Fibroblast of upper back skin (primary cell): Measurements from ENCODE around the gene CCSER1.
A peak's percentile ranks its signal among the peaks of the same experiment; 100 is the strongest.
"Not testable (repeated sequence)": the region's sequence is repeated elsewhere in the genome, so short reads cannot be mapped to it uniquely, and the experiment has no call there.

Experiments
- DNase-seq: peaks from one replicate; pipeline ENCODE4 v3.0.0-alpha.2; 2013

CCSER1 gene

GRCh38 chr4:90582087-90582486, 454.9 kb downstream of the CCSER1 start:
- DNase-seq: no peak

GRCh38 chr4:90584051-90584450, 456.9 kb downstream of the CCSER1 start:
- DNase-seq: no peak

DNA sequence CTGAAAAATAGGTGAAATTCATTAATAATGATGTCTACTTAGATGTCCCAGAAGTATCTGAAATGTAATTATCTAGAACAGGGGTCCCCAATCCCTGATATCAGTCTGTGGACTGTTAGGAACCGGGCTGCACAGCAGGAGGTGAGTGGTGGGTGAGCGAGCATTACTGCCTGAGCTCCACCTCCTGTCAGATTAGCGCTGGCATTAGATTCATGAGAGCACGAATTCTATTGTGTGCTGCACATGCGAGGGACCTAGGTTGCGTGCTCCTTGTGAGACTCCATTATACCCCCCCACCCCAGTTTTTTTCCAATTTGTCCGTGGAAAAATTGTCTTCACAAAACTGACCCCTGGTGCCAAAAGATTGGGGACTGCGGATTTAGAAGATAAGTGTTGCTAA, 458.8 kb downstream of the CCSER1 start:
- DNase-seq: no peak

DNA sequence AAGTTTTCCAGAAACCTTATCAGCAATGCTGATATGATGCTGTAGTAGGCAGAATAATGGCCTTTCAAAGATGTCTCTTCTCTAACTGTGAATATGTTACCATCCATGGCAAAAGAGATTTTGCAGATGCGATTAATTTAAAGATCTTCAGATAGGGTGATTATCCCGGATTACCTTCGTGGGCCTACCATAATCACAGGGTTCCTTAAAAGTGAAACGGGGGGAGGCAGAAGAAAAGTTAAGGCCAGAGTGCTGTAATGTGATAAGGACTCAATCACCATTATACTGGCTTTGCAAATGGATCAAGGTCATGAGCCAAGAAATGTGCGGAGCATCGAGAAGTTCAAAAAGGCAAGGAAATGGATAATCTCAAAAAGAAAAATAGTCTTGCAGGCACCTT, 459.6 kb downstream of the CCSER1 start:
- DNase-seq: no peak

DNA sequence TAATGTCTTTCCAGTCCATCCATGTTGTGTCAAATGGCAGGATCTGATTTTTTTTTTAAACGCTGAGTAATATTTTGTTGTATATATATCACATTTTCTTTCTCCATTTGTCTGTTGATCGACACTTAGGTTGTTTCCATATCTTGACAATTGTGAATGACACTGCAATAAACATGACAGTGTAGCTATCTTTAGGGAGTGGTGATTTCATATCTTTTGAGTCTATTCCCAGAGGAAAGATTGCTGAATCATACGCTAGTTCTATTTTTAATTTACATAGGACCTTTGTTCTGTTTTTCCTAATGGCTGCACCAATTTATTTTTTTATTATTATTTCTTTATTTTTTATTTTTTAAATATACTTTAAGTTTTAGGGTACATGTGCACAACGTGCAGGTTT, 470.7 kb downstream of the CCSER1 start:
- DNase-seq: no peak

DNA sequence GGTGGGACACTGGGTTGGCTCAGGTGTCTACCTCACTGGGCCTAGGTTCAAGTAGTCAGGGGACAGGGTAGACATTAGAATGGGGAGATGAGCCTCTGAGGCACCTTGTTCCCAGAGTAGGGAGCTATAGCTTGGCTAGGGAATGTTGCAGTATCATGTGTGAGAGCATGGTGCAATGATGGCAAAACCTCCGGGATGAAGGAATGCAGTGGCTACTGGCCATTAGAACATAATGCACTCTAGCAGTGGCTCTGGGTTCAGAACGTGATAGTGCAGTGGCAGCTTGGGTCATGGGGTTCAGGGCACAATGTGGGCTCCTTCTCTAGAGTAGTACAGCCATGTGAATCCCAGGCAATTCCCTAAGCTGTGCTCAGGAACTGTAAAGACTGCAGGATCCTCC, 471.5 kb downstream of the CCSER1 start:
- DNase-seq: no peak

- DNase-seq: no peak
Measured at GRCh38 chr4:90602726-90603125, 475.5 kb downstream of the CCSER1 start.

DNA sequence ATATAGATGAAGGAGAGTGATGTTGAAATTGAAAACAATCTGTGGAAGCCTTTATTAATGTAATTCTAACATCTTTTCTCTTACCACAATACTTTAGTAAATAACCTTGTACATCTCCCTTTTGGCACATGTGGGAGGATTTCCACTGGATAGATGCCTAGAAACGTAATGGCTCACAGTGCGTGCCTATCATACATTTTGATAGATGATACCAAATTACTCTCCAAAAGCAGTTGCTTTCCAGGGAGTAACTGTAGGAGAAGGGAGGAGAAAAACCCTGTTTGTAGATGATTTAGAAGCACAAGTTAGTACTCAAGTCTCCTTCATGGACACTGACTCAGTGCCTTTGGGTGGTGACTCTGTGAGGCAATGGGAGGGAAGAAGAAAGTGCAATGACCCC, 476.3 kb downstream of the CCSER1 start:
- DNase-seq: no peak

GRCh38 chr4:90606781-90607180, 479.6 kb downstream of the CCSER1 start:
- no peak for DNase-seq

DNA sequence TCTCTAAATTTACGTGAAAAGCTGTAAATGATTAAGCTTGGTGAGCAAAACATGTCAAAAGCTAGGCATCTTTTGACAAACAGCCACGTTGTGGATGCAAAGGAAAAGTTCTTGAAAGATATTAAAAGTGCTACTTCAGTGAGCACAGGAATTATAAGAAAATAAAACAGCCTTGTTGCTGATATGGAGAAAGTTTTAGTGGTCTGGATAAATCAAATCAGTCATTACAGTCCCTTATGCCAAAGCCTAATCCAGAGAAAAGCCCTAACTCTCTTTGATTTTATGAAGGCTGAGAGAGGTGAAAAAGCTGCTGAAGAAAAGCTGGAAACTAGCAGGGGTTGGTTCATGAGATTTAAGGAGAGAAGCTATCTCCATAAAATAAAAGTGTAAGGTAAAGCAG, 487.2 kb downstream of the CCSER1 start:
- DNase-seq: no peak

- no peak for DNase-seq
Measured at GRCh38 chr4:90621080-90621479, 493.9 kb downstream of the CCSER1 start.

- DNase-seq: no peak
Measured at GRCh38 chr4:90624781-90625180, 497.6 kb downstream of the CCSER1 start.

- no peak for DNase-seq
Measured at GRCh38 chr4:90641861-90642599, 514.8 kb downstream of the CCSER1 start.

DNA sequence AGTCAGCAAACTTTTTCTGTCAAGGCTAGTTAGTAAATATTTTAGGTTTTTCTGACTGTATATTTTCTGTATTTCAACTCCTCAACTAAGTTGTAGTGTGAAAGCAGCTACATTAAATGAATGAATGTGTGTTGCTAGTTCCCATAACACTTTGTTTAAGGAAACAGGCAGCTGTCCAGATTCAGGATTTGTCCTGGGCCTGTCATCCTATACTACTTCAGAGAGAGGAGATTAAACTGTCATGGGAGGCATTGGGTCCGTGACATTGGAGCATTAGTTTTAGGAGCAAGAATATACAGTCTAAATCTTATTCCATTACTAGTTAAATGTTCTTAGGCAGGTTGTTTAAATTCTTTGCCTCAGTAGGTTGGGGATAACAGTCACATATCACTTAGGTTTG, 516.0 kb downstream of the CCSER1 start:
- no peak for DNase-seq

DNA sequence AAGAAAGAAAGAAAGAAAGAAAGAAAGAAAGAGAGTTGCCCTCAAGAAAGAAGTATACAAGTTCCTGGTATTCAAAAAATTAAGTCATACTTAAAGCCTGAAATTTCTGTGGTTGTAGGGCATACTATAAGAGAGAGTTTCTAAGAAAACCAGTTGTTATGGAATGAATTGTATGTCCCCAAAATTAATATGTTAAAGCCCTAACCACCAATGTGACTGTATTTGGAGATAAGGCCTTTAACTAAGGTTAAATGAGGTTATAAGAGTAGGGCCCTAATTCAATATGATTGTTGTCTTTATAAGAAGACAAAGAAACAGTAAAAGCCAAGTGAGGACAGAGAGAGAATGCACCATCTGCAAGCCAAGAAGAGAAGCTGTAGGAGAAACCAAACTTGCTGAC, 521.1 kb downstream of the CCSER1 start:
- DNase-seq: no peak

- no peak for DNase-seq
Measured at GRCh38 chr4:90648791-90649190, 521.6 kb downstream of the CCSER1 start.

DNA sequence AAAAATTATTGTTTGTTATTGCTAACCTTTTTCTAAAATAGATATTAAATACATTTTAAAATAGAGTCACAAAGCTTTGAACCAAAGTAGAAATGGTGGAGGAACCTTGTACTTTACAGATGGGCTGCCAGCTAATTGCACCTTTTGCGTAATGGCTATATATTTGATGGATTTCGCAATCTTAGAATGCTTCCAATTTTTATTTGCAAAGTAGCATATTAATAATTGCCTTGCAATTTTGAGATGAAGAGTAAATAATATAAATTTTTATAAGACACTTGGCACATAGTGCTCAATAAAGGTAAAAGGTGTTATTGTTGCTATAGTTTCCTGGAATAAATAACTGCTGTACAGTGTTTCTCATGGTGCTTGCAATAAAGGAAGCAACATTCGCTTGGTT, 533.5 kb downstream of the CCSER1 start:
- no peak for DNase-seq

DNA sequence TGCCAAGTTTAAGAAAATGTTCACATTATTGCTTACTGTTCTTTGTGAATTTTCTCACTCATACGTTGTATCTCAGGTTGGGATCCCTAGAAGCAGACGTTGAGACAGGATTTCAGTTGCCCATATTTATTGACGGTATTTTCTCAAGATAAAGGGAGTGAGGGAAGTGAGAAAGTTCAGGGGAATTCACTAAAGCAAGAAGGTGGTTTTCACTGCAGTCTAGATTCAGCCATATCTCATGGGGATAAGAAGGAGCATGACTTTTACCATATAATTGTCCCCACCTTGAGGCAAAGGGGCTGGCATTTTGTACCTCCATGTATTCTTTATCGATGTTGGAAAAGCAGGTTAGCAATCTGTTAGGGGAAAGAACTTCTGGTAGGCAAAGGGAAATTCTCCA, 543.0 kb downstream of the CCSER1 start:
- DNase-seq: no peak

- no peak for DNase-seq
Measured at GRCh38 chr4:90689739-90690138, 562.5 kb downstream of the CCSER1 start.

DNA sequence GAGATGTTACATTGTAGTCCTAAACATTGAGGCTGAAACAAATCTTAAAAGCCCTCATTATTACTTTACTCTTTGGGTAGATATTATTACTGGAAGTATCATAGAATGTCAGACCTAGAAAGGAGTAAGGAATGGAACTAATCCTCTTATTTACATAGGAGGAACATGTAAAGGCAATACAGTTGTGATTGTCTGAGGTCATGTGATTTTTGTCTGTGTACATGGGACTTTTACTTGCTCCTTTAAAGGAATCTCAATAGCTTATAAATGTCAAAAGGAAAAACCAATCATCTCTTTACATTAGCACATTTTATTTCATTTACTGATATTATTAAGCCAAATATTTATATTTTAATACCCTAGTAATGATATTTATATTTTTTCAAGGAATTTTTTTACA, 568.2 kb downstream of the CCSER1 start:
- no peak for DNase-seq

- not testable (repeated sequence) for DNase-seq
Measured at GRCh38 chr4:90705501-90705900, 578.3 kb downstream of the CCSER1 start.

DNA sequence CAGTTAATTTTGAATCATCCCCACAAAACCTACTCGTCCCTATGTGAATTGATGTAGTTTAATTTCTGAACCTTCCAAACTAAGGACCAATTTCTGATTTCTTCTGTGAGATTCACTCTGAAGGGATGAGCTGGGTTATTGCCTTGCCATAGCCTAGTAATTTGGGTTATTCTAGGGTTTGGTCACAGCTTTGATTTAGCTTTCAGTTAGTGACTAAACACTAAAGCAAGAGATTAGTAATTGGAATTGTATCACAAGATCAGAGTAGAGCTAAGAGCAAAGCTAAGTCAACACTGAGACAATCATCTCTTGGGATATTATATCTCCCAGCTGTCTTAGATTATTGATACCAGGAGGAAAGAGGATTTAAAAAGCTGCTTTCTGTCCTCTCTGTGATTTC, 588.0 kb downstream of the CCSER1 start:
- no peak for DNase-seq

DNA sequence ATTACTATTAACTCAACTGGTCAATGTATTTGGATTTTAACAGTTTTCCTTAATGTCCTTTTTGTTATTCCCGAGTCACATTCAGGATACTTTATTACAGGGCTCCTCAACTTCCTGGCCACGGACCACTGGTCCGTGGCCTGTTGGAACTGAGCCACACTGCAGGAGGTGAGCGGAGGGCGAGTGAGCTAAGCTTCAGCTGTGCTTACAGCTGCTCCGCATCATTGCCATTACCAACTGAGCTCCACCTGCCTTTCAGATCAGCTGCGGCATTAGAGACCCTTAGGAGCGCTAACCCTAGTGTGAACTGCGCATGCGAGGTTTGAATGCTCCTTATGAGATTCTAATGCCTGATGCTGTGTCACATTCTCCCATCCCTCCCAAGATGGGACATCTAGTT, 591.7 kb downstream of the CCSER1 start:
- no peak for DNase-seq

GRCh38 chr4:90727938-90728337, 600.7 kb downstream of the CCSER1 start:
- DNase-seq: peak; percentile 5

DNA sequence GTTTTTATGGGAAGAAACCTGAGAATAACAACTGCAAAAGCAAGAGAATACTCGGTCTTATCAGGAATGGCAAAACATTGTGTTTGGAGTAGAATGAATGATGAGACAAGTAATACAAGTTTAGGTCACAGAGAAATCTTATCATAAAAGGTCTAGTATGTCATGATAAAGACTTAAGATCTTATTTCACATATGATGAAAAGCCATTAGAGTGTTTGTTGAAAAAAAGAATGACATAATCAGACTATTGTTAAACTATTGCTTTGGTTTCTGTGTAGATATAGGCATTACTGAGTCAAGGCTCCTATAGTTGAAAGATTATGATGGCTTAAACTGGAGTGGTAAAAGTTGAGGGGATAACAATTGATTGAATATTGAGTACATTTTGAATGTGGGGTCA, 603.6 kb downstream of the CCSER1 start:
- no peak for DNase-seq

GRCh38 chr4:90733211-90733610, 606.0 kb downstream of the CCSER1 start:
- DNase-seq: no peak
